ENCODE measurements around the gene CRYBB1.
"Not testable (repeated sequence)": the region's sequence is repeated elsewhere in the genome, so short reads cannot be mapped to it uniquely, and the experiment has no call there.

CRYBB1 gene

GRCh38 chr22:26635117-26635516 is 17.3 kb upstream of the CRYBB1 start:
- DNase-seq, result no peak

DNA sequence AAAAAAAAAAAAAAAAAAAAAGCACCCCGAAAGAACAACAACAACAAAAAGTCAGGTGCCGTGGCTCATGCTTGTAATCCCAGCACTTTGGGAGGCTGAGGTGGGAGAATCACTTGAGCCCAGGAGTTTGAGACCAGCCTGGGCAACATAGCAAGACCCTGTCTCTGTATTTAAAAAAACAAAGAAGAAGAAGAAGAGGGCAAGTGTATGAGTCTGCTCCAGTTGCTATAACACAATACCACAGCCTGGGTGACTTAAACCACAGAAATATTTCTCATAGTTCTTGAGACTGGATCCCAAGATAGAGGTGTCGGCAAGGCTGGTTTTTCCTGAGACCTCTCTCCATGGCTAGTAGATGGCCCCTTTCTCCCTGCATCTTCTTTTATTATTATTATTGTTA is 16.4 kb upstream of the CRYBB1 start:
- DNase-seq, result no peak

- DNase-seq, result no peak
These were observed 14.8 kb upstream of the CRYBB1 start for GRCh38 chr22:26632422-26633155.

GRCh38 chr22:26631282-26631681 is 13.5 kb upstream of the CRYBB1 start:
- DNase-seq, result no peak

DNA sequence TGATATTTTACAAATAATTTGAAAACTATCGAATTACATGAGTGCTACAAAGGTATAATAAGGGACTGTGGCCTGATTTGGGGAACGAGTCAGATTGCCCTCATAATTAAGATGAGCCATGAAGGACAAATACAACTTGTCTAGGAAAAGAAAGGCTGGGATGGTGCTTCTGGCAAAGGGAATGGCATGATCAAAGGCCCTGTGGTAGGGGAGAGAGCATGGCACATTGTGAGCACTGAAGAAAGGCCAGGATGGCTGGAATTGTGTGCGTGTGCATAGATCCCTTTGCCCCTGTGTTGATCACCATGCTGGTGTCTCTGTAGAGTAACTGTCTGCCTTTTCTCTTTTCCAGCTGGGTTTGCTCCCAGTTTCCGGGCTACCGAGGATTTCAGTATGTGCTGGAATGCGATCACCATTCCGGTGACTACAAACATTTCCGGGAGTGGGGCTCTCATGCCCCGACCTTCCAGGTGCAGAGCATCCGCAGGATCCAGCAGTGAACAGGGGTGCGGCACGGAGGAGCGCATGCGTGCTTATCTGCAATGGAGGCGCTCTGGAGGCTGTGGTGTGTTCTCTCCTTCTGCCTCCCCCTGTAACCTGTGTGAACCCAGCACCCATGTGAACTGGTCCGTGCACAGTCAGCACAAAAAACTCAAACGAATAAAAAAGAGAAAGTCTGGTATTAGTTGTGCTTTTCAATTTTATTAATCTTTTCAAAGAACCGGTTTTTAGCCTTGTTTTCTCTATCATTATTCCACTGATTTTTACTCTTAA is 12.3 kb upstream of the CRYBB1 start:
- DNase-seq, result no peak

DNA sequence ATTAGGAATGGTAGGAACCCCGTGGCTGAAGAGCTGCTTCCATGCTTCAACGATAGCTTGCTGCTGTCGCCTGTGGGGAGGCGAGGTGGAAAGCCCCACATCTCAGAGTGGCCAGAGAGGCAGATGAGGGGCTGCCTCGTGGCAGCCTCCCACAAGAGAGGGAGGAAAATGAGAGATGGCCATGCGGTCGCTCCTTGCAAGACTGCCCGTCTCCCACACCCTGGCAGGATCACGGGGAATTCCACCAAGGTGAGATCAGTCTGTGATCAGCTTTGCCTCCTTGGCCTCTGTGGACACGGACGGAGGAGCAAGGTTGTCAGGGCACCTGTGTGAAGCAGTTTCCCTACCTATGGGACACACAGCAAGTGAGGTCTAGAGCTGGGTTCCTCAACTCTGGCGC is 7.0 kb upstream of the CRYBB1 start:
- no peak for DNase-seq

DNA sequence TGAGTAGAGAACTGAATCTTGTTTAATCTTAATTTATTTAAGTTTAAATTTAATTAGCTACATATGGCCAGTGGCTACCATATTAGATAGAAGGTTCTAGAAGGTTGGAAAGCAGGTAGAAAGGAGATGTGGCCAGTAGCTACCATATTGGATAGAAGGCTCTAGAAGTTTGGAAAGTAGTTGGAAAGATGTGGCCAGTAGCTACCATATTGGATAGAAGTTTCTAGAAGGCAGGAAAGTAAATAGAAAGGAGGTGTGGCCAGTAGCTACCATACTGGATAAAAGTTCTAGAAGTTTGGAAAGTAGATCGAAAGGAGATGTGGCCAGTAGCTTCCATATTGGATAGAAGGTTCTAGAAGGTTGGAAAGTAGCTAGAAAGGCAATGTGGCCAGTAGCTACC is 6.2 kb upstream of the CRYBB1 start:
- DNase-seq, result no peak

DNA sequence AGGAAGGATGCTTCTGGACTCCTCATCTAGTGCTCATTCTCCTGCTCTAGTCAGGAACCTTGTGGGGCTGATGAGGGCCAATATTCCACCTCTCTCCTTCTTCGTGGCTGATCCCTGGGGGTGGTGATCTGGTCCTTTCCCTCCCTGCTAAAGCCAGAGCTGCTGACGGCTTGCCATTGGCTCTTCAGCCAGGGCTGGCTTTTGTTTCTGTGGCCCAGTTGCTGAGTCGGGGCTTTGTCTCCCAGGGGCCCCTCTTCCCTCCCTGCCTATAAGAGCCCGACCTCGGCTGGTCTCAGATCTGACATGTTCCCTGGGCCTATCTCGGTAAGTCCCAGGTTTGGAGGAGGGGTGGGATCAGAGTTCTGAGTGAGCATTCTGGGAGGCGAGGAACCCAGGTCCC is 3.8 kb upstream of the CRYBB1 start, which contains the start of gene CRYBA4:
Gene CRYBA4 (plus strand): TSS at position 301 of the 400 bp plus-strand sequence. CDS start 634 bp downstream, outside the sequence.
- no peak for DNase-seq

- no peak for DNase-seq
These were observed 2.4 kb upstream of the CRYBB1 start for GRCh38 chr22:26620197-26620596.

DNA sequence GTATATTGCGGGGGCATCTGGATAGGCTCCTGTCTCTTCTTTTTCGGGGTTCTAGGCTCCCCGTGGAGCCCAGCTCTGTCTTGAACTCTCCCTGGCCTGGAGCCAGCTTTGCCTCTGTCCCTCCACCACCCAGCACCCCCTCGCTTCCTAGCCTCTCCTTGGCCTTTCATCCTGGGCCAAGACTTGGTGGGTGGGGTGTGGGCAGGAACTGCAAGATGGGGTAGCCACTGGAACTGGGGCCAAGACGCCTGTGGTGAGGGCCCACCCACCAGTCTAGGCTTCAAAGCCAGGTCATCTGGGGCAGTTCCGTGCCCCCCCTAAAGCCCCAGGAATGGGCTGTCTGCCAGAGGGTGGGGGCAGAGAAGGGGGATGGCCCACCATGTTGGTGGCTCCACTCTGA is 1.7 kb upstream of the CRYBB1 start:
- no peak for DNase-seq

DNA sequence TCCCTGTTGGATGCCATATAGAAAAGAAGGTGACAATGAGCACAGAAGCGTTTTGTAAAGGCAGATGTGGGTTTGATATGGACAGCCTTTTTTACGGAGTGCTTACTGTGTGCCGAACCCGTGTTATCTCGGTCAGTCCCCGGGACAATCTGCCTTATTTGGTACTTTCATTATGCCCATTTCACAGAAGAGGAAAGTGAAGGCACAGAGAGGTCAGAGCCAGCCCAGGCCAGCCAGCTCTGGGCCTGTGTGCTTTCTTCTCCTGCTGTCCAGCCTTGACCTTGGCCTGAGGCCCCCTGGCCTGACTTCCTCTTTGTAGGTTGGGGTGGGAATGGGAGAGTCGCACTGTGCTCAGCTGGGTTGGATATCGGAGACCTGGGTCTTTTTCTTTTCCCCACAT is 628 bp upstream of the CRYBB1 start:
- DNase-seq, result no peak

GRCh38 chr22:26616650-26617049 is 1.2 kb downstream of the CRYBB1 start:
- DNase-seq, result no peak

DNA sequence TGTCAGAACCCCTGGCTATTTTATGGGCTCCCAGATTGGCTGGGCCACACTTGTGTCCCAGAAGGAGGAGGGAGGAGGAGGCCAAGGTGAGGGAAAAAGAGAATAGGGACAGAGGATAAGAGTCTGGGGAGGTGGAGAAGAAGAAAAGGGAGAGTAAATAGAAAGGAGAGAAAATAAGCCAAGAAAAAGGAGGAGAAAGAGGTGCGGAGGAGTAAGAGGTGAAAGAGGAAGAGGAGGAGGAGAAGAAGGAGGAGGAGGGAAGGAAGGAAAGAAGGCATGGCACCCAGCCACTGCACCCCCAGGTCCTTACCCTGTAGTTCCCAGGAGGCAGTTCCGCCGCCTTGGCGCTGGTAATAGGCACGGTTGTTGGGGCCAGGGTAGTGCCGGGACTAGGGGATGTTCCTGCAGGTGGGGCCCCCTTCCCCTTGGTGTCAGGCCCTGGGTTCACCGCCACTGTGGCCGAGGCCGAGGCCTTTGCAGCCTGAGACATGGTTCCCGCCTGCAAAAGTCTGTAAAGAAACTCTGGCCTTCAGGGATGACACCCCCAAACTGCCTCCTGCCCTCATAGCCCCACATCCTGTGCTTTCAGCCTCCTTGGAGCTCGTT is 1.9 kb downstream of the CRYBB1 start:
- no peak for DNase-seq

DNA sequence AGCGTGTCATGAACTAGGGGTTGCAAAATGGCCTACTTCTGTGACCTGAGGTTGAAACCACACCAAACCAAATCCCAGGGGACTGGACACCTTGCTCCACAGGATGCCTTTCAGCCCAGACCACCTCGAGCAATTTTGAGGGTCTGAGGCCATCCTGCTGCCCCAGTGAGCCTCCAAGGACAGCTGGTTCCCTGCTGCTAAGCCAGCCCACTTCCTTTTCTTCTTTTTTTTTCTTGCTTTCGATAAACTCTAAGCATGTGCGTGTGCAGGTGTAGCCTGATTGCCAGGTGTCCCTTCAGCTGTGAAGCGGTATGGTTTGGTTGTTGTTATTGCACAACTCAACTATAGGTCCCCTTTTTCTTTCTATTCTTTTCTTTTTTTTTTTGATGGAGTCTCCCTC is 2.7 kb downstream of the CRYBB1 start:
- no peak for DNase-seq

DNA sequence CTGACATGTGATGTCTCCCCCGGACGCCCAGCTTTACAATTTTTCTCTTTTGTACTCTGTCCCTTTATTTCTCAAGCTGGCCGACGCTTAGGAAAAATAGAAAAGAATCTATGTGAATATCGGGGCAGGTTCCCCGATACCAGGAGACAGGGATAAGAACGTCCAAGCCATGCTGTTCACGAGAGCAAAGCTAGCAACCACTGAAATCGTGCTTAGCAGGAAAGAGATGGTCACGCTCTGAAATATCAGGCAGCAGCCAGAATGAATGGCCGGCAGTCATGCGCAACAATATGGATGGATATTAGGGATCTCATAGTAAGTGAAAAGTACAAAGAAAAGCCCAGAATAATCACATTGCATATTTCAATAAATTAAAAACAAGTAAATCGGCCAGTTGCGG is 3.5 kb downstream of the CRYBB1 start:
- DNase-seq, result no peak

- not testable (repeated sequence) for DNase-seq
These were observed 4.1 kb downstream of the CRYBB1 start for GRCh38 chr22:26613753-26614152.

DNA sequence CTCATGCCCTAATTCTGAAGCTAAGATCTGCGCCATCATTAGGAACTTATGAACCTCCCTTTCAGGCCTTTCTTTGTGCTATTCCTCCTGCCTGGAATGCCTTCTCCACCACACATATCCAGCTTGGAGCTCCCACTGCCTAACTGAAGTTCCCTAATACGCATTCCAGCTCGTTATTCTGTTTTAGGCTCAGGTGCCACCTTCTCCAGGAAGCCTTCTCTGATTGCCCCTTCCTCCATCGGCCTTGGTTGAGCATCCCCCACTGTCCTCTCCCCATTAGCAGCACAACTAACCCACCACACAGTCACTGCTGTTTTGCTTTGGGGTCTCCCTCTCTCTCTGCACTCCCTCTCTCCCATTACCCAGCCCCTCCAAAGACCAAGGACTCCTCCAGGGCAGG is 5.2 kb downstream of the CRYBB1 start:
- no peak for DNase-seq

DNA sequence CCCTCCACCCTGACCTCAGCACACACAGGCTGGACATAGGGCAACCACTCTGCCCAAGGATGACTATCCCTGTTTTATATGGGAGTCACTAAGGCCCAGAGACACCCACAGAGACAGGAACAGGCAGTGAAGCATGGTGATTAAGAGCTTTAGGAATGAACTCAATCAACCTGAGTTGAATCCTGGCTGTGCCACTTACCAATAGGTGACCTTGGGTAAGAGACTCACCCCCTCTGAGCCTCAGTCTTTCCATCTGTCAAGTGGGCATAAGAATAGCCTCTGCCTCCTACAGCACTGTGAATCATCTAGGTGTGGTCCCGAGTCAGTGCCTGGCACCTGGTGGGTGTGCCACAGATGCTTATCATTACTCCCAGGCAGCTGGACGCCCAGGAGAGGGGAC is 6.8 kb downstream of the CRYBB1 start:
- no peak for DNase-seq

DNA sequence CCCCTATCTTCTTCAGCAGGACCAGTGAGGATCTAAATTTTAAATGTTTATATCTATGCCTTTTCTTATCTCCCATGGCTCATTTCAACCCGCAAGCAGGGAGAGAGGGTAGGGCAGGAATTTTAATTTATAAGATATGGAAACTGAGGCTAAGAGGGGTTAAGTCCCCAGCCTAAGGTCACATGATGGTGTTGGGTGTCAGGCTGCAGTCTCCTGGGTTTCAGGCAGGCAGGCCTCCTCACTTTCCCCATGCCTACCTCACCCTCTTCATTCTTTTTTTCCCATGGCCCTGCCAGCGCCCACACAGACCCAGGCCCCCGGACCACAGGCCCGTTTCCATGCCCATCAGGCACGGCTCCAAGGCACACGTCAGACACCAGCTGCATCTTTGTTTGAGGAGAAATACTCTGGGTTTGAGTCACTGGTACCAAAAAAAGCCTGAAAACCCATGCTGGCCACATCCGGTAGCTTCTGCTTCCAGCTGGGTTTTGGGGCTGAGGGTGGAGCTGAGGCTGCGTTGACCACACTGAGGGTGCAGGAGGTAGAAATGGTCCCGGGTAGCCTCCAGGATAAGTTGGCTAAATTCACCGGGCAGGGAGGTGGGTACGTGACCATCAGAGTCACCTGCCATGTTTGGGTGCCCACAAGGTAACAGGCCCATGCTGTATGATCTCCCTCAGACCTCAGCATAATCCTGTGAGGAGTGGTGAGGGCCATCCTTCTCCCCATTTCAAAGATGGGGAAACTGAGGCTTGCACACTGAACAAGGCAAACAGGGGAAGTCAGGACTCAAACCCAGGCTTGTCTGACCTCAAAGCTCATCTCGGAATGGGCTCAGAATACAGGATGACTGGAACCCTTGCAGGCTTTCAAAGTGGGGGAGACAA is 7.5 kb downstream of the CRYBB1 start:
- peak; percentile 83 for DNase-seq

DNA sequence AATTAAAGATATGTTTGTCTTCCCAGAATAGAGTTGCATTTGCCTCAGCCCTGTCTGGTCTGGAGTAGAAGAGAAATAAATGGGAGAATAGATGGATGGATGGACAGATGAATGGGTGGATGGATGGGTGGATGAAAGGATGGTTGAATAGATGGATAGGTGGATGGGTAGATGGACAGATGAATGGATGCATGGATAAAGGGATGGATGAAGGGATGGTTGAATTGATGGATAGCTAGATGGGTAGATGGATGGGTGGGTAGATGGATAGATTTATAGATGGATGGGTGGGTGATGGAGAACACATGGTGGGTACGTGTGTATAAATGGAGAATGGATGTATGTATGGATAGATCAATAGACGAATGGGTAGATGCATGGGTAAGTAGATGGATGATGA is 8.5 kb downstream of the CRYBB1 start:
- no peak for DNase-seq

DNA sequence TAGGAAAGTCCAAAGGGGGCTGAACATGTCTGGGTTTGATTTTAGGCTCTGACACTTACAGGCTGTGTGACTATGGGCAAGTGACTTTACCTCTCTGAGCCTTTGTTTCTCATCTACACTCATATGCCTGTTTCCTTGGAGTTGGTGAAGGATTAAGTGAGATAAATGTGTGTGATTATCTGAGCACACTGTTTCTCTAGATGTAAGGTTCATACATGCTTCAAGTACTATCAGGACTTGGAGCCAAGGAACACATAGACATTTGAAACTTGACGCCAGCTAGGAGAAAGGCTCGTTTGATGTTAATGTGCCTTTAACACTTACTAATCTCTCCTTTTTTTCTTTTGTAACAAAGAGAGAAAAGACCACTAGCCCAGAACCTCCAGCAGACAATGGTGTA is 9.7 kb downstream of the CRYBB1 start:
- no peak for DNase-seq

DNA sequence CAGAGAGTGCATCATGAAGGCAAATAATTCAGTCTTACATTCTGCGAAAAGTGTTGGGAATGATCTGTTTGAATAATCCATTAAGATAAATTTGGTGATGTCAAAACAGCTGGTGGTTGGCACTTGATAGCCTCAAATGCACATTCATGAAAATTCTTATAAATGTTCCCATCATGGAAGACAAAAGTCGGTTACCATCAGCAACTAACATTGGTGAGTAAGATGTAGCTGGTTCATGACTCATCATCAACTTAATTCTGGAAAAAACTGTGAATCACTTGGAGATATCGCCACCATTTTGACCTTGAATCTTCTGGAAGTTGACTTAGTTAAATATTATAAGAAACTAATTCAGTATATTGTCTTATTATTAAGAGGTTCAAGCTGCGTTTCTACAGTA is 11.2 kb downstream of the CRYBB1 start:
- peak; percentile 29 for DNase-seq

DNA sequence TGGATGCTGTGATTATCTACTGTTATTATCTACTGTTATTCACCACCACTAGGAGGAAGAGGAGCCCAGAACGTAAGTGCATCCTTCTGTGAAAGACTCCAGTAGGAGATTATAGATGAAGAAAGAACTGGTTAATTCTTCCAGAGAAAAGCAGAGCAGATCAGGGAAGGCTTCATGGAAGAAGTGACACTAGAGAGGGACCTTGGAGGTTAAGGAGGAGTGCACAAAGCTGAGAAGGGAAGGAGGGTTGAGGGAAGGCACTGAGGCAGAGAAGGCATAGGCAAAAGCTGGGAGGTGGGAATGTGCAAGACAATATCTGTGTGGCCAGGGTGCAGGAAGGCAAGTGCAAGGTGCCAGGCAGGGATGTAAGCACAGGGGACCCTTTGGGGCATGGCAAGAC is 13.5 kb downstream of the CRYBB1 start:
- no peak for DNase-seq
